ENCODE data around the gene RSPH1. TPM values are rescaled to one million over a fixed set of nuclear protein-coding genes. Genes with fewer than 3 reads are reported as not detected.
A peak's percentile ranks its signal among the peaks of the same experiment; 100 is the strongest.

RSPH1 gene
- total RNA-seq, 1 experiment from 2014 or later: 1.5 TPM

GRCh38 chr21:42499444-42500112 lies 3.6 kb upstream of the RSPH1 start:
- ATAC-seq: no peak
- Histone ChIP-seq H3K36me3 (ENCODE audit: control insufficient read depth in 1 of 2, insufficient read depth in 2 of 2, low read length in 2 of 2) (no peaks in the 10 kb centered on the region), H3K4me2 (ENCODE audit: low read length) (no peak overlapping the region), H2AFZ (ENCODE audit: low read depth, low read length, poor library complexity, severe bottlenecking) (no peak overlapping the region), H3K27me3 (ENCODE audit: insufficient read depth, low read length) (no peaks in the 10 kb centered on the region), H3K9me2 (ENCODE audit: insufficient read depth) (no peaks in the 10 kb centered on the region), H3K4me3 (replicated peaks in 1 of 2; ENCODE audit: low read depth in 1 of 2, low read length in 2 of 2) (no peak overlapping the region), H3K4me1 (ENCODE audit: control insufficient read depth in 1 of 2, insufficient read depth in 2 of 2, low read length in 2 of 2) (peaks cover 10 to 17% of the 10 kb centered on the region in 2 experiments; a peak in 3 of 4 replicates), H4K20me1 (ENCODE audit: insufficient read depth) (no peaks in the 10 kb centered on the region), H3K9ac (ENCODE audit: low read length) (no peak overlapping the region), H3K9me3 (ENCODE audit: control insufficient read depth in 1 of 2, insufficient read depth in 1 of 2, low read depth in 1 of 2, low read length in 2 of 2) (no peaks in the 10 kb centered on the region), H3K79me2 (ENCODE audit: insufficient read depth, low read length) (no peaks in the 10 kb centered on the region), H3K27ac (ENCODE audit: low read depth, low read length) (no peak overlapping the region)
- CTCF ChIA-PET: no interaction called here
- RAD21 ChIA-PET (ENCODE audit: low non-redundant PET in 1 of 2, low total read pairs in 2 of 2, uncharacterized antibody in 2 of 2, unreplicated experiment in 2 of 2): no interaction called here
- BruUV-seq (replicated peaks): no TSS peak
- POLR2A ChIA-PET: no interaction called here
- intact Hi-C loops (cut with micrococcal nuclease): no loop called here
- no peak for DNase-seq (ENCODE audit: low read depth, low spot score)
- TF ChIP-seq REST (IDR thresholded peaks at IDR 0.05; ENCODE audit: low read depth): no peak
- TF ChIP-seq ZNF274 (IDR thresholded peaks at IDR 0.05; ENCODE audit: low read depth, low read length): no peak
- no peak for TF ChIP-seq ZFX (IDR thresholded peaks at IDR 0.05)
- TF ChIP-seq CTCF (IDR thresholded peaks at IDR 0.05 in 2 of 3, conservative IDR thresholded peaks at IDR 0.05 in 1 of 3; ENCODE audit: borderline replicate concordance in 1 of 3, insufficient read depth in 1 of 3, low read depth in 2 of 3, low read length in 2 of 3): 0 out of 6 replicates have a peak, but pooled peaks of 1 of the 3 experiments have one; percentile 22
- TF ChIP-seq MAX (IDR thresholded peaks at IDR 0.05): no peak
- no peak for TF ChIP-seq ZBTB33 (IDR thresholded peaks at IDR 0.05; ENCODE audit: extremely low read depth, insufficient replicate concordance, low read length)
- TF ChIP-seq TCF7L2 (IDR thresholded peaks at IDR 0.05; ENCODE audit: borderline replicate concordance, extremely low read depth, insufficient read depth, insufficient read length): no peak
